HepG2 (cell line): ENCODE data around the gene TECTB. TPM values are rescaled to one million over a fixed set of nuclear protein-coding genes. Genes with fewer than 3 reads are reported as not detected.

ENCODE experiments used
- ATAC-seq: fragments of 200-7000 bp; cut with Tn5 transposase; 3 replicates; pipeline ENCODE4 v1.9.1; 2020; ENCODE audit warnings: mild to moderate bottlenecking, moderate library complexity
- BruUV-seq: library from RNA; stranded (reverse); fragments of 400-500 nt; replicated peaks from 2 replicates; lab custom pipeline; 2021; lab: Mats Ljungman, UMichigan
- CTCF ChIA-PET: fragments of 300-600 bp; formaldehyde crosslinking; extraction: SDS; loops from one replicate; lab custom pipeline; 2021; ENCODE audit warnings: low total read pairs, inconsistent platforms, low intra/inter-chr PET ratio; lab: Yijun Ruan, JAX
- POLR2A ChIA-PET: fragments of 350-600 bp; sonication (Branson Sonifier 250); formaldehyde crosslinking; loops from one replicate; lab custom pipeline; 2020; ENCODE audit warnings: antibody characterized with exemption, inconsistent platforms; lab: Yijun Ruan, JAX
- DNase-seq: peaks from one replicate; pipeline ENCODE4 v3.0.0-alpha.2; 2015; ENCODE audit warnings: low spot score
- FAIRE-seq: peaks from 3 replicates; lab custom pipeline; 2011; peaks lifted over from hg19 to GRCh38; lab: Jason Lieb, UNC
- H2AFZ ChIP-seq: one replicate; pipeline ENCODE4 v1.6.1; 2011; ENCODE audit warnings: low read length, inconsistent platforms
- H3K27ac ChIP-seq: fragments of 300-600 bp; 3 replicates; pipeline ENCODE4 v1.8.0; 2011; ENCODE audit warnings: mixed run types, mild to moderate bottlenecking, mixed read lengths, low read length, inconsistent platforms; ENCODE audit not compliant: insufficient read depth; ENCODE audit errors: extremely low read length
- H3K27me3 ChIP-seq, 2 experiments: fragments of 200-600 bp in 1 of 2; 2 replicates in 1 of 2; 3 replicates in 1 of 2; pipeline versions ENCODE4 v1.6.0 to v1.8.0; 2011; ENCODE audit warnings: low read length in 2 of 2, mild to moderate bottlenecking in 2 of 2, moderate library complexity in 2 of 2, inconsistent platforms in 1 of 2; ENCODE audit not compliant: insufficient read depth in 2 of 2, control insufficient read depth in 1 of 2
- H3K36me3 ChIP-seq, 2 experiments: fragments of 200-600 bp in 1 of 2; replicated peaks in 1 of 2; 2 replicates in 1 of 2; 3 replicates in 1 of 2; pipeline versions ENCODE4 v1.5.1 to v1.8.0; 2011; ENCODE audit warnings: low read length in 2 of 2, inconsistent platforms in 1 of 2; ENCODE audit not compliant: insufficient read depth in 2 of 2, control insufficient read depth in 1 of 2
- H3K4me1 ChIP-seq: 2 replicates; pipeline ENCODE4 v1.5.1; 2012; ENCODE audit warnings: low read length, inconsistent platforms; ENCODE audit not compliant: insufficient read depth
- H3K4me2 ChIP-seq: 2 replicates; pipeline ENCODE4 v1.6.0; 2011; ENCODE audit warnings: low read depth, low read length, inconsistent platforms
- H3K4me3 ChIP-seq, 3 experiments: fragments of 200-600 bp in 1 of 3; sonication (generic), shearing (Covaris generic) in 1 of 3; replicated peaks in 1 of 3; 2 replicates each; pipeline ENCODE4 v1.5.1; 2011 to 2016; ENCODE audit warnings: low read length in 3 of 3, inconsistent platforms in 2 of 3, low read depth in 2 of 3, mild to moderate bottlenecking in 2 of 3, control low read depth in 1 of 3, mixed read lengths in 1 of 3; ENCODE audit not compliant: insufficient read depth in 1 of 3
- H3K79me2 ChIP-seq: one replicate; pipeline ENCODE4 v1.6.1; 2011; ENCODE audit warnings: low read length, inconsistent platforms; ENCODE audit not compliant: insufficient read depth
- H3K9ac ChIP-seq: 2 replicates; pipeline ENCODE4 v1.6.0; 2011; ENCODE audit warnings: mild to moderate bottlenecking, low read depth, low read length, inconsistent platforms; ENCODE audit not compliant: insufficient read depth
- H3K9me3 ChIP-seq: 2 replicates; pipeline ENCODE4 v1.5.1; 2012; ENCODE audit warnings: mild to moderate bottlenecking, low read length
- H4K20me1 ChIP-seq: 2 replicates; pipeline ENCODE4 v1.6.0; 2011; ENCODE audit warnings: inconsistent platforms, mild to moderate bottlenecking, low read length, moderate library complexity; ENCODE audit not compliant: insufficient read depth
- FOXP4 ChIP-seq: sonication (generic); formaldehyde crosslinking; IDR thresholded peaks from 2 replicates; pipeline ENCODE4 v1.4.0; 2020; ENCODE audit warnings: missing genetic modification reagents
- HNRNPUL1 ChIP-seq: fragments of 200-400 bp; formaldehyde crosslinking; IDR thresholded peaks from 2 replicates; pipeline ENCODE4 v1.6.1; 2017; ENCODE audit warnings: low read depth, mild to moderate bottlenecking, low read length, moderate library complexity
- NFYB ChIP-seq: sonication (generic); formaldehyde crosslinking; IDR thresholded peaks from 2 replicates; pipeline ENCODE4 v1.4.0; 2020; ENCODE audit warnings: missing genetic modification reagents
- POLR2A ChIP-seq, 2 experiments: IDR thresholded peaks; 2 replicates each; pipeline ENCODE4 v1.6.1; 2011; ENCODE audit warnings: low read depth in 2 of 2, low read length in 2 of 2, mild to moderate bottlenecking in 1 of 2, moderate library complexity in 1 of 2; ENCODE audit not compliant: insufficient read depth in 1 of 2
- SP4 ChIP-seq: sonication (generic); formaldehyde crosslinking; IDR thresholded peaks from 2 replicates; pipeline ENCODE4 v1.8.1; 2023; ENCODE audit warnings: mild to moderate bottlenecking, missing genetic modification reagents
- ZBTB3 ChIP-seq: sonication (generic); formaldehyde crosslinking; IDR thresholded peaks from 2 replicates; pipeline ENCODE4 v1.4.0; 2020; ENCODE audit warnings: low read depth, mild to moderate bottlenecking, moderate library complexity, missing genetic modification reagents, borderline replicate concordance
- ZFP36L1 ChIP-seq: sonication (generic); formaldehyde crosslinking; IDR thresholded peaks from 2 replicates; pipeline ENCODE4 v1.8.0; 2022; ENCODE audit warnings: mild to moderate bottlenecking, missing genetic modification reagents, moderate library complexity
- ZNF253 ChIP-seq: sonication (generic); formaldehyde crosslinking; IDR thresholded peaks from 2 replicates; pipeline ENCODE4 v1.8.0; 2022; ENCODE audit warnings: mild to moderate bottlenecking, missing genetic modification reagents, borderline replicate concordance
- ZNF275 ChIP-seq: sonication (generic); formaldehyde crosslinking; IDR thresholded peaks from 2 replicates; pipeline ENCODE4 v1.8.0; 2022; ENCODE audit warnings: missing genetic modification reagents, mild to moderate bottlenecking, inconsistent platforms, borderline replicate concordance
- ZNF430 ChIP-seq: sonication (generic); formaldehyde crosslinking; IDR thresholded peaks from 2 replicates; pipeline ENCODE4 v1.9.0; 2021; ENCODE audit warnings: mild to moderate bottlenecking, missing genetic modification reagents
- WGBS: methylation state at CpG from one replicate; pipeline ENCODE4 v1.1.6; 2017; ENCODE audit warnings: low lambda C conversion rate; 5-methylcytosine and 5-hydroxymethylcytosine counted together
- in situ Hi-C: cut with HindIII; loops from 2 replicates; pipeline ENCODE4 v1.10.0; 2017; ENCODE audit warnings: low pct_unique_long_range_greater_than_20kb; ENCODE audit not compliant: extremely low pct_ligation_motif_present
- intact Hi-C: fragments of 100-400 bp; cut with micrococcal nuclease; formaldehyde crosslinking; loops from one replicate; pipeline ENCODE4 v1.10.0; 2022; ENCODE audit not compliant: unreplicated experiment
- polyA plus RNA-seq, 8 experiments: library from polyadenylated mRNA; depleted of rRNA in 3 of 8; stranded (reverse) in 7 of 8; unstranded in 1 of 8; fragments of >200 nt; fragmentation: Illumina TruSeq in 4 of 8; extraction: Trizol in 4 of 8; gene quantifications; 2 replicates each; pipeline versions ENCODE4 v1.2.1 to v1.2.3, GENCODE V29; 2011 to 2016; ENCODE audit warnings: low read depth in 4 of 8, missing spikeins in 1 of 8, mixed read lengths in 1 of 8; ENCODE audit not compliant: insufficient read depth in 1 of 8
- total RNA-seq, 5 experiments: library from RNA; depleted of rRNA; stranded (reverse); fragments of >200 nt; fragmentation: Illumina TruSeq; extraction: Trizol; gene quantifications; 2 replicates each; pipeline ENCODE4 v1.2.3, GENCODE V29; 2016; ENCODE audit warnings: low read depth in 1 of 5
- TF ChIP-seq, protein P1 (sequence below), 2 experiments: IDR thresholded peaks; 2 replicates each; pipeline ENCODE4 v1.6.1; 2011 to 2012; ENCODE audit warnings: low read length in 2 of 2, borderline replicate concordance in 1 of 2, low read depth in 1 of 2, mild to moderate bottlenecking in 1 of 2, moderate library complexity in 1 of 2
- TF ChIP-seq, protein P2 (sequence below): sonication (generic); formaldehyde crosslinking; IDR thresholded peaks from 2 replicates; pipeline ENCODE4 v1.5.0; 2020; ENCODE audit warnings: mild to moderate bottlenecking, missing genetic modification reagents

TECTB gene
- total and polyA plus RNA-seq, 2 of the 13 experiments (the other 11 are each of a cell fraction or from before 2014, with no cell fraction given), result 0.78 to 1.8 TPM

DNA sequence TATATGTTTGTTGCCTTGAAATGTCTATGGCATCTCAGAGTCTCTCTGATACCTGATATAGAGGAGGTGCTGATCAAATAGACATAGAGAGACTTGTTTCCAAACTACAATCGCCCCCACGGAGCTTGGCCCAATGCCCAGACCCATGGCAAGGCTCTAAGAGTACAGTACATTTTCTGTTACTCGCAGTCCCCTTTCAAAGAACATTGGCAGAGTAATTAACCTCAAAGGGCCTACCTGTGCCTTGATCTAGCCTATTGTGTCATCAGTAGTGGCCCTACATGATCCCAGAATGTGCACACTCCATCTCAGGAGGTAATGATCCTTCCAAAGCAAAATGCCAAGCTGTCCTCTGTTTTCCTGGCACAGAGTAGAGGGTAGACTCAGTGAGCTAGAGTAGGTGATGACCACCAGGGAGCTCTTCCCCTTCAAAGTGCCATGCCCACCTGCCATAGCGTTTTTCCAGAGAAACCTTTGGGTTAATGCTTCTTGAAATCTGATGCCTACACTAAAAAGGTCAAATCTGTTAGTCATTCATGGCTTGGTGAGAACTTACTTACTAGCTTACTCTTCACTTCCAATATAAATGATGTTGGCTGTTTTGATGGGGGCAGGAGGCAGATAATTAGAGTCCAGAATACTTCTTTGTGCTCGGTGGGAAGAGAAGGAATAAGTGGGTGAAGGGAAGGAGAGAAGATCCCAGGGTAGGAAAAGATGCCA, 49.5 kb downstream of the TECTB start (continued):
- TF ChIP-seq, protein P1, sequence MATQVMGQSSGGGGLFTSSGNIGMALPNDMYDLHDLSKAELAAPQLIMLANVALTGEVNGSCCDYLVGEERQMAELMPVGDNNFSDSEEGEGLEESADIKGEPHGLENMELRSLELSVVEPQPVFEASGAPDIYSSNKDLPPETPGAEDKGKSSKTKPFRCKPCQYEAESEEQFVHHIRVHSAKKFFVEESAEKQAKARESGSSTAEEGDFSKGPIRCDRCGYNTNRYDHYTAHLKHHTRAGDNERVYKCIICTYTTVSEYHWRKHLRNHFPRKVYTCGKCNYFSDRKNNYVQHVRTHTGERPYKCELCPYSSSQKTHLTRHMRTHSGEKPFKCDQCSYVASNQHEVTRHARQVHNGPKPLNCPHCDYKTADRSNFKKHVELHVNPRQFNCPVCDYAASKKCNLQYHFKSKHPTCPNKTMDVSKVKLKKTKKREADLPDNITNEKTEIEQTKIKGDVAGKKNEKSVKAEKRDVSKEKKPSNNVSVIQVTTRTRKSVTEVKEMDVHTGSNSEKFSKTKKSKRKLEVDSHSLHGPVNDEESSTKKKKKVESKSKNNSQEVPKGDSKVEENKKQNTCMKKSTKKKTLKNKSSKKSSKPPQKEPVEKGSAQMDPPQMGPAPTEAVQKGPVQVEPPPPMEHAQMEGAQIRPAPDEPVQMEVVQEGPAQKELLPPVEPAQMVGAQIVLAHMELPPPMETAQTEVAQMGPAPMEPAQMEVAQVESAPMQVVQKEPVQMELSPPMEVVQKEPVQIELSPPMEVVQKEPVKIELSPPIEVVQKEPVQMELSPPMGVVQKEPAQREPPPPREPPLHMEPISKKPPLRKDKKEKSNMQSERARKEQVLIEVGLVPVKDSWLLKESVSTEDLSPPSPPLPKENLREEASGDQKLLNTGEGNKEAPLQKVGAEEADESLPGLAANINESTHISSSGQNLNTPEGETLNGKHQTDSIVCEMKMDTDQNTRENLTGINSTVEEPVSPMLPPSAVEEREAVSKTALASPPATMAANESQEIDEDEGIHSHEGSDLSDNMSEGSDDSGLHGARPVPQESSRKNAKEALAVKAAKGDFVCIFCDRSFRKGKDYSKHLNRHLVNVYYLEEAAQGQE (IDR thresholded peaks at IDR 0.05; ENCODE audit: borderline replicate concordance in 1 of 2, low read depth in 1 of 2, low read length in 2 of 2), result no peak

DNA sequence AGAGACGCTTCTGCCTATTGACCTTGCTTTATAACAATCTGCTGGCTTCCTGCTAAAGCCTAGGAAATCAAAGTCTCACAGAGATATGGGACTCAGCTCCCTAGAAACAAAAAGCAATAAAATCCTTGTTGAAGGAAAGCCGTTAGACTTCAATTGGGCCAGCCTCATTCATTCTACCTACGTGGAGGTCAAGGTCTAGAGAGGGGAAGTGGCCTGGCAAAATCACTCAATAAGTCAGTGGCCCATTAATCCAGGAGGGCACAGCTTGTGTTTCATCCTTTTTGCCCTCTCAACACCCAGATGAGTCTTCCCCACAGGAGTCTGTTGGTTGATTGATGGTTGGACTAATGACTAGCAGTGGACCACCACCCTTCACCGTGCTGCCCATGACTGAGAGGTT, 50.3 kb downstream of the TECTB start:
- in situ Hi-C loops, result loop anchor here (25.0 kb wide), 1 partner anchor 104 kb away; the partner anchor contains the start of genes VTI1A and ZDHHC6
- POLR2A ChIA-PET, result interaction anchor here (1.4 kb wide), 1 partner anchor 102 kb away, joined by 3 read pairs; no protein-coding TSS in a partner anchor
- H3K27ac ChIP-seq, result no peak overlapping the region
- TF ChIP-seq ZNF275 (no peak), ZBTB3 (CRISPR knock-in tag) (no peak), ZNF253 (CRISPR knock-in tag) (no peak), SP4 (CRISPR knock-in tag) (no peak), HNRNPUL1 (no peak), NFYB (CRISPR knock-in tag) (no peak), ZFP36L1 (no peak), FOXP4 (no peak), ZNF430 (CRISPR knock-in tag) (no peak), POLR2A (IDR thresholded peaks at IDR 0.05; ENCODE audit: insufficient read depth in 1 of 2, low read depth in 2 of 2, low read length in 2 of 2) (no peak)
- TF ChIP-seq, protein P2, sequence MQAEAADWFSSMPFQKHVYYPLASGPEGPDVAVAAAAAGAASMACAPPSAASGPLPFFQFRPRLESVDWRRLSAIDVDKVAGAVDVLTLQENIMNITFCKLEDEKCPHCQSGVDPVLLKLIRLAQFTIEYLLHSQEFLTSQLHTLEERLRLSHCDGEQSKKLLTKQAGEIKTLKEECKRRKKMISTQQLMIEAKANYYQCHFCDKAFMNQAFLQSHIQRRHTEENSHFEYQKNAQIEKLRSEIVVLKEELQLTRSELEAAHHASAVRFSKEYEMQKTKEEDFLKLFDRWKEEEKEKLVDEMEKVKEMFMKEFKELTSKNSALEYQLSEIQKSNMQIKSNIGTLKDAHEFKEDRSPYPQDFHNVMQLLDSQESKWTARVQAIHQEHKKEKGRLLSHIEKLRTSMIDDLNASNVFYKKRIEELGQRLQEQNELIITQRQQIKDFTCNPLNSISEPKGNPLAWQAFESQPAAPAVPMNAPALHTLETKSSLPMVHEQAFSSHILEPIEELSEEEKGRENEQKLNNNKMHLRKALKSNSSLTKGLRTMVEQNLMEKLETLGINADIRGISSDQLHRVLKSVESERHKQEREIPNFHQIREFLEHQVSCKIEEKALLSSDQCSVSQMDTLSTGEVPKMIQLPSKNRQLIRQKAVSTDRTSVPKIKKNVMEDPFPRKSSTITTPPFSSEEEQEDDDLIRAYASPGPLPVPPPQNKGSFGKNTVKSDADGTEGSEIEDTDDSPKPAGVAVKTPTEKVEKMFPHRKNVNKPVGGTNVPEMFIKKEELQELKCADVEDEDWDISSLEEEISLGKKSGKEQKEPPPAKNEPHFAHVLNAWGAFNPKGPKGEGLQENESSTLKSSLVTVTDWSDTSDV, result no peak

More for the DNA sequence above, 50.3 kb downstream of the TECTB start:
- DNase-seq (no peak), ATAC-seq (no peak), FAIRE-seq (no peak)
- 61% methylated on average over 4 of the region's 4 CpGs for WGBS
- Histone ChIP-seq H4K20me1 (no peaks in the 10 kb centered on the region), H3K4me1 (peaks cover 60% of the 10 kb centered on the region), H3K4me3 (no peak overlapping the region), H3K27me3 (no peaks in the 10 kb centered on the region), H3K9ac (no peak overlapping the region), H3K9me3 (no peaks in the 10 kb centered on the region), H3K36me3 (no peaks in the 10 kb centered on the region), H2AFZ (no peak overlapping the region), H3K4me2 (no peak overlapping the region), H3K79me2 (no peaks in the 10 kb centered on the region)
- intact Hi-C loops, result loop anchor here (5.0 kb wide), 2 partner anchors 39 to 59 kb away; partner anchors contain the start of gene ACSL5
- CTCF ChIA-PET, result no interaction called here
- BruUV-seq, result no TSS peak
